Esophagus muscularis mucosa (tissue), 4 donors: ENCODE data around the gene WNT9A.

Experiments used
- CTCF ChIP-seq, 3 experiments: fragments of 200-600 bp in 2 of 3; fragments of 450-650 bp in 1 of 3; sonication (generic) in 2 of 3; IDR thresholded peaks; one replicate each; pipeline ENCODE4 v1.5.1; 2017 to 2019; ENCODE audit warnings: antibody characterized with exemption in 3 of 3, mild to moderate bottlenecking in 2 of 3, moderate library complexity in 1 of 3
- EP300 ChIP-seq: sonication (generic); formaldehyde crosslinking; IDR thresholded peaks from one replicate; pipeline ENCODE4 v1.6.1; 2017; ENCODE audit warnings: antibody characterized with exemption
- POLR2A ChIP-seq: fragments of 450-650 bp; IDR thresholded peaks from one replicate; pipeline ENCODE4 v1.6.1; 2017; ENCODE audit warnings: antibody characterized with exemption, moderate library complexity, mild to moderate bottlenecking, low read depth
- POLR2AphosphoS5 ChIP-seq, 2 donors: sonication (generic); formaldehyde crosslinking; IDR thresholded peaks; one replicate each; pipeline ENCODE4 v1.6.1; 2017; ENCODE audit warnings: antibody characterized with exemption in 2 of 2

- TF ChIP-seq CTCF (IDR thresholded peaks at IDR 0.05) (no peak), EP300 (no peak), POLR2AphosphoS5 (IDR thresholded peaks at IDR 0.05) (no peak), POLR2A (no peak)
Measured at GRCh38 chr1:227914801-227915563, 32.8 kb downstream of the WNT9A start.
